GM23338 (cell line): ENCODE data around the gene SRP14. TPM values are rescaled to one million over a fixed set of nuclear protein-coding genes. Genes with fewer than 3 reads are reported as not detected.

Experiments
- ATAC-seq: fragments of 200-7000 bp; cut with Tn5 transposase; 3 replicates; pipeline ENCODE4 v1.9.1; 2020
- DNase-seq: peaks from one replicate; pipeline ENCODE4 v3.0.0-alpha.2; 2015; ENCODE audit warnings: low spot score
- H2AFZ ChIP-seq: fragments of 200-600 bp; sonication (generic); 2 replicates; pipeline ENCODE4 v1.8.0; 2016; ENCODE audit warnings: antibody characterized with exemption, mild to moderate bottlenecking, moderate library complexity
- H3F3A ChIP-seq: fragments of 200-600 bp; sonication (generic); replicated peaks from 2 replicates; pipeline ENCODE4 v1.8.0; 2017; ENCODE audit warnings: antibody characterized with exemption, mixed run types, low read depth
- H3K27ac ChIP-seq: fragments of 200-600 bp; sonication (generic); 2 replicates; pipeline ENCODE4 v1.6.1; 2016; ENCODE audit warnings: low read depth
- H3K27me3 ChIP-seq: fragments of 200-600 bp; sonication (generic); 2 replicates; pipeline ENCODE4 v1.8.0; 2016; ENCODE audit warnings: mild to moderate bottlenecking, mixed run types, moderate library complexity; ENCODE audit not compliant: insufficient read depth
- H3K36me3 ChIP-seq: fragments of 200-600 bp; sonication (generic); 2 replicates; pipeline ENCODE4 v1.8.0; 2016; ENCODE audit warnings: mild to moderate bottlenecking; ENCODE audit not compliant: insufficient read depth
- H3K4me1 ChIP-seq: fragments of 200-600 bp; sonication (generic); 2 replicates; pipeline ENCODE4 v1.8.0; 2016; ENCODE audit warnings: mild to moderate bottlenecking, moderate library complexity; ENCODE audit not compliant: insufficient read depth
- H3K4me2 ChIP-seq: fragments of 200-600 bp; sonication (generic); 2 replicates; pipeline ENCODE4 v1.7.1; 2017; ENCODE audit warnings: mixed run types
- H3K4me3 ChIP-seq: fragments of 200-600 bp; sonication (generic); 2 replicates; pipeline ENCODE4 v1.6.1; 2016; ENCODE audit warnings: mixed run types
- H3K79me2 ChIP-seq: fragments of 200-600 bp; sonication (generic); replicated peaks from 2 replicates; pipeline ENCODE4 v1.8.0; 2017; ENCODE audit warnings: mild to moderate bottlenecking; ENCODE audit not compliant: insufficient read depth
- H3K9me2 ChIP-seq: fragments of 200-600 bp; sonication (generic); 2 replicates; pipeline ENCODE4 v1.8.0; 2017; ENCODE audit not compliant: insufficient read depth
- H4K20me1 ChIP-seq: fragments of 200-600 bp; sonication (generic); replicated peaks from 2 replicates; pipeline ENCODE4 v1.8.0; 2017; ENCODE audit warnings: mild to moderate bottlenecking; ENCODE audit not compliant: insufficient read depth
- H3K27ac Mint-ChIP-seq: 2 replicates; pipeline ENCODE4 v1.8.0; 2020; ENCODE audit warnings: inconsistent platforms, mild to moderate bottlenecking, moderate library complexity, mixed read lengths
- H3K27me3 Mint-ChIP-seq: 3 replicates; pipeline ENCODE4 v1.8.0; 2022; ENCODE audit warnings: low read depth, mild to moderate bottlenecking, moderate library complexity, mixed read lengths, inconsistent platforms; ENCODE audit not compliant: insufficient read depth, poor library complexity
- H3K36me3 Mint-ChIP-seq: 3 replicates; pipeline ENCODE4 v1.8.0; 2021; ENCODE audit warnings: low read depth, mild to moderate bottlenecking, inconsistent platforms, moderate library complexity, mixed read lengths
- H3K4me1 Mint-ChIP-seq: 3 replicates; pipeline ENCODE4 v1.8.0; 2020; ENCODE audit warnings: mild to moderate bottlenecking, inconsistent platforms, mixed read lengths
- H3K4me3 Mint-ChIP-seq: 3 replicates; pipeline ENCODE4 v1.8.0; 2021; ENCODE audit warnings: moderate library complexity, mild to moderate bottlenecking, inconsistent platforms, mixed read lengths
- H3K9me3 Mint-ChIP-seq: 3 replicates; pipeline ENCODE4 v1.8.0; 2020; ENCODE audit warnings: moderate library complexity, mild to moderate bottlenecking, inconsistent platforms, mixed read lengths
- CREB1 ChIP-seq: fragments of 250-450 bp; sonication (Bioruptor Pico); IDR thresholded peaks from 2 replicates; pipeline ENCODE4 v1.5.0; 2020; ENCODE audit warnings: low read depth, mild to moderate bottlenecking, moderate library complexity
- CTCF ChIP-seq, 2 experiments: fragments of 200-600 bp in 1 of 2; sonication (generic) in 1 of 2; conservative IDR thresholded peaks; 2 replicates each; pipeline versions ENCODE4 v1.5.1 to v1.6.1; 2016 to 2017; ENCODE audit warnings: antibody characterized with exemption in 2 of 2, low read depth in 2 of 2, mild to moderate bottlenecking in 2 of 2, moderate library complexity in 1 of 2
- ETS1 ChIP-seq: IDR thresholded peaks from 2 replicates; pipeline ENCODE4 v1.6.1; 2016; ENCODE audit warnings: antibody characterized with exemption
- EZH2 ChIP-seq: fragments of 200-600 bp; sonication (generic); IDR thresholded peaks from one replicate; pipeline ENCODE4 v1.8.0; 2017; ENCODE audit warnings: antibody characterized with exemption, mild to moderate bottlenecking, low read depth; ENCODE audit not compliant: unreplicated experiment
- EZH2phosphoT487 ChIP-seq: fragments of 200-600 bp; sonication (generic); IDR thresholded peaks from one replicate; pipeline ENCODE4 v1.8.1; 2018; ENCODE audit warnings: antibody characterized with exemption; ENCODE audit not compliant: unreplicated experiment
- JUNB ChIP-seq: IDR thresholded peaks from one replicate; pipeline ENCODE4 v1.6.1; 2016; ENCODE audit warnings: antibody characterized with exemption; ENCODE audit not compliant: unreplicated experiment
- NANOG ChIP-seq: IDR thresholded peaks from 2 replicates; pipeline ENCODE4 v1.6.1; 2016; ENCODE audit warnings: antibody characterized with exemption, borderline replicate concordance
- POLR2AphosphoS5 ChIP-seq: IDR thresholded peaks from 2 replicates; pipeline ENCODE4 v1.6.1; 2016; ENCODE audit warnings: antibody characterized with exemption, low read depth
- REST ChIP-seq: IDR thresholded peaks from one replicate; pipeline ENCODE4 v1.6.1; 2018; ENCODE audit warnings: antibody characterized with exemption; ENCODE audit not compliant: unreplicated experiment
- STAT1 ChIP-seq: IDR thresholded peaks from one replicate; pipeline ENCODE4 v1.6.1; 2016; ENCODE audit warnings: antibody characterized with exemption; ENCODE audit not compliant: unreplicated experiment
- ZNF114 ChIP-seq: fragments of 250-450 bp; sonication (Bioruptor Pico); IDR thresholded peaks from 2 replicates; pipeline ENCODE4 v1.5.0; 2020; ENCODE audit warnings: mild to moderate bottlenecking, moderate library complexity
- ZNF331 ChIP-seq: fragments of 250-450 bp; sonication (Bioruptor Pico); IDR thresholded peaks from 2 replicates; pipeline ENCODE4 v1.5.0; 2020; ENCODE audit warnings: low read depth, mild to moderate bottlenecking, moderate library complexity
- ZNF462 ChIP-seq: fragments of 250-450 bp; sonication (Bioruptor Pico); IDR thresholded peaks from 2 replicates; pipeline ENCODE4 v1.5.0; 2020; ENCODE audit warnings: mild to moderate bottlenecking, moderate library complexity
- polyA plus RNA-seq: library from polyadenylated mRNA; unstranded; fragments of >200 nt; fragmentation: Nextera tagmentation; extraction: Ambion mirVana; gene quantifications from 2 replicates; pipeline ENCODE4 v1.2.1, GENCODE V29; 2016
- total RNA-seq: library from RNA; depleted of rRNA; stranded (reverse); fragments of >200 nt; shearing (Covaris generic); gene quantifications from 2 replicates; pipeline ENCODE4 v1.2.3, GENCODE V29; 2014

Gene SRP14
- total and polyA plus RNA-seq, 2 experiments from 2014 or later: 249 to 1,412 TPM

GRCh38 chr15:40063563-40064011 lies 24.6 kb upstream of the SRP14 start:
- no peaks in the 10 kb centered on the region for H3K79me2 ChIP-seq
- DNase-seq (no peak), ATAC-seq (no peak)
- H3K27me3 Mint-ChIP-seq: no peaks in the 10 kb centered on the region
- no peak overlapping the region for H3K4me3 ChIP-seq
- H3K9me2 ChIP-seq: no peaks in the 10 kb centered on the region
- H3K4me1 ChIP-seq: peaks cover 5% of the 10 kb centered on the region
- no peaks in the 10 kb centered on the region for H3K9me3 Mint-ChIP-seq
- no peak overlapping the region for H3K4me3 Mint-ChIP-seq
- no peak overlapping the region for H3K27ac ChIP-seq
- no peaks in the 10 kb centered on the region for H4K20me1 ChIP-seq
- no peaks in the 10 kb centered on the region for H3K36me3 ChIP-seq
- H3K36me3 Mint-ChIP-seq: no peaks in the 10 kb centered on the region; the same call in 2 of the 3 replicates
- H3K27me3 ChIP-seq: no peaks in the 10 kb centered on the region
- H3K4me1 Mint-ChIP-seq: peaks cover 27% of the 10 kb centered on the region
- TF ChIP-seq ETS1: no peak
- TF ChIP-seq REST: no peak
- TF ChIP-seq STAT1: no peak
- no peak for TF ChIP-seq ZNF462 (CRISPR knock-in tag)
- no peak for TF ChIP-seq NANOG
- TF ChIP-seq CTCF (conservative IDR thresholded peaks at IDR 0.05; ENCODE audit: low read depth in 2 of 2): no peak
- TF ChIP-seq ZNF331: no peak
- TF ChIP-seq ZNF114 (CRISPR knock-in tag): no peak
- TF ChIP-seq EZH2: no peak
- TF ChIP-seq CREB1 (CRISPR knock-in tag): no peak
- TF ChIP-seq EZH2phosphoT487: no peak
- TF ChIP-seq JUNB: no peak
- no peak for TF ChIP-seq POLR2AphosphoS5
- H3F3A ChIP-seq: no peaks in the 10 kb centered on the region
- H2AFZ ChIP-seq: no peak overlapping the region
- no peak overlapping the region for H3K4me2 ChIP-seq
- no peak overlapping the region for H3K27ac Mint-ChIP-seq
